ENCODE measurements around the gene AHCY.
A peak's percentile ranks its signal among the peaks of the same experiment; 100 is the strongest.
"Not testable (repeated sequence)": the region's sequence is repeated elsewhere in the genome, so short reads cannot be mapped to it uniquely, and the experiment has no call there.

The AHCY gene

GRCh38 chr20:34322267-34323105, 19.3 kb upstream of the AHCY start:
- DNase-seq (ENCODE audit: low read depth), result no peak

- DNase-seq (ENCODE audit: low read depth), result no peak
Measured at GRCh38 chr20:34320861-34321260, 17.7 kb upstream of the AHCY start.

- no peak for DNase-seq (ENCODE audit: low read depth)
Measured at GRCh38 chr20:34318609-34319443, 15.7 kb upstream of the AHCY start.

- DNase-seq (ENCODE audit: low read depth), result no peak
Measured at GRCh38 chr20:34316196-34316814, 13.2 kb upstream of the AHCY start.

- DNase-seq (ENCODE audit: low read depth), result no peak
Measured at GRCh38 chr20:34315236-34315635, 12.1 kb upstream of the AHCY start.

GRCh38 chr20:34312544-34313217, 9.5 kb upstream of the AHCY start:
- peak; percentile 57 for DNase-seq (ENCODE audit: low read depth)

GRCh38 chr20:34312024-34312460, 8.9 kb upstream of the AHCY start:
- no peak for DNase-seq (ENCODE audit: low read depth)

GRCh38 chr20:34311118-34312023, 8.2 kb upstream of the AHCY start:
- DNase-seq (ENCODE audit: low read depth), result no peak

GRCh38 chr20:34310481-34311117, 7.4 kb upstream of the AHCY start:
- no peak for DNase-seq (ENCODE audit: low read depth)

- no peak for DNase-seq (ENCODE audit: low read depth)
Measured at GRCh38 chr20:34309691-34310090, 6.5 kb upstream of the AHCY start.

- no peak for DNase-seq (ENCODE audit: low read depth)
Measured at GRCh38 chr20:34305333-34306230, 2.4 kb upstream of the AHCY start.

GRCh38 chr20:34302312-34302722, 838 bp downstream of the AHCY start:
- peak; percentile 11 for DNase-seq (ENCODE audit: low read depth)

GRCh38 chr20:34301587-34302311, 1.4 kb downstream of the AHCY start:
- no peak for DNase-seq (ENCODE audit: low read depth)

GRCh38 chr20:34300809-34301586, 2.2 kb downstream of the AHCY start:
- no peak for DNase-seq (ENCODE audit: low read depth)

- DNase-seq (ENCODE audit: low read depth), result no peak
Measured at GRCh38 chr20:34300256-34300806, 2.8 kb downstream of the AHCY start.

- DNase-seq (ENCODE audit: low read depth), result no peak
Measured at GRCh38 chr20:34299556-34300255, 3.4 kb downstream of the AHCY start.

- not testable (repeated sequence) for DNase-seq (ENCODE audit: low read depth)
Measured at GRCh38 chr20:34298294-34298784, 4.8 kb downstream of the AHCY start.

All from non-pigmented ciliary epithelial cell (primary cell).